Gastroesophageal sphincter (tissue), 3 donors: ENCODE data around the gene RSRC1.

ENCODE experiments used
- POLR2A ChIP-seq, 2 donors: fragments of 450-650 bp; IDR thresholded peaks; one replicate each; pipeline ENCODE4 v1.6.1; 2017; ENCODE audit warnings: antibody characterized with exemption in 2 of 2, mild to moderate bottlenecking in 2 of 2, moderate library complexity in 1 of 2
- POLR2AphosphoS5 ChIP-seq: sonication (generic); formaldehyde crosslinking; IDR thresholded peaks from one replicate; pipeline ENCODE4 v1.6.1; 2017; ENCODE audit warnings: antibody characterized with exemption
- TF ChIP-seq, protein P1 (sequence below), 4 experiments: fragments of 200-600 bp in 2 of 4; fragments of 450-650 bp in 2 of 4; sonication (generic) in 1 of 4; IDR thresholded peaks; one replicate each; pipeline ENCODE4 v1.5.1; 2017 to 2019; ENCODE audit warnings: antibody characterized with exemption in 4 of 4, mild to moderate bottlenecking in 2 of 4, moderate library complexity in 2 of 4

DNA sequence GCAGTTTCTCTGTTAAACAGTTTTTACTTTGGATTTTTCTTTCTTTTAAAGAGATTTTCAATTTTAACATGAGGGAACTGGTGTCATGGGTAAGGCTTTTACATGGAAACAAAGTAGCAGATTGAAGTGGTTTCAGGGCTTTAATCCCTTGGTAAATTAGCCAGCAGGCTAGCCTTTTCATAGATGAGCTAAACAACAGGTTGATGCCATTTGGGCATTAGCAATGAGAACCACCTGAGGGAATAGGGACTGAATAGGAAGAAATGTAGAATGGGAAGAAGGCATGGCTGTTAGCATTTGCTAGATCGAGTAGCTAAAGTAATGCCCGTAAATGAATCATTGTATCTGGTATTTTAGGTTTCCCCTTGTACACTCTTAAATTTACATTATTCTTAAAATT is 295.6 kb downstream of the RSRC1 start:
- TF ChIP-seq POLR2A (IDR thresholded peaks at IDR 0.05) (no peak), POLR2AphosphoS5 (no peak)
- TF ChIP-seq, protein P1, sequence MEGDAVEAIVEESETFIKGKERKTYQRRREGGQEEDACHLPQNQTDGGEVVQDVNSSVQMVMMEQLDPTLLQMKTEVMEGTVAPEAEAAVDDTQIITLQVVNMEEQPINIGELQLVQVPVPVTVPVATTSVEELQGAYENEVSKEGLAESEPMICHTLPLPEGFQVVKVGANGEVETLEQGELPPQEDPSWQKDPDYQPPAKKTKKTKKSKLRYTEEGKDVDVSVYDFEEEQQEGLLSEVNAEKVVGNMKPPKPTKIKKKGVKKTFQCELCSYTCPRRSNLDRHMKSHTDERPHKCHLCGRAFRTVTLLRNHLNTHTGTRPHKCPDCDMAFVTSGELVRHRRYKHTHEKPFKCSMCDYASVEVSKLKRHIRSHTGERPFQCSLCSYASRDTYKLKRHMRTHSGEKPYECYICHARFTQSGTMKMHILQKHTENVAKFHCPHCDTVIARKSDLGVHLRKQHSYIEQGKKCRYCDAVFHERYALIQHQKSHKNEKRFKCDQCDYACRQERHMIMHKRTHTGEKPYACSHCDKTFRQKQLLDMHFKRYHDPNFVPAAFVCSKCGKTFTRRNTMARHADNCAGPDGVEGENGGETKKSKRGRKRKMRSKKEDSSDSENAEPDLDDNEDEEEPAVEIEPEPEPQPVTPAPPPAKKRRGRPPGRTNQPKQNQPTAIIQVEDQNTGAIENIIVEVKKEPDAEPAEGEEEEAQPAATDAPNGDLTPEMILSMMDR (IDR thresholded peaks at IDR 0.05), result no peak
